PC-3 (cell line): Measurements from ENCODE around the gene RNF150. TPM values are rescaled to one million over a fixed set of nuclear protein-coding genes. Genes with fewer than 3 reads are reported as not detected.

ENCODE experiments used
- ATAC-seq: fragments of 200-7000 bp; cut with Tn5 transposase; 2 replicates; pipeline ENCODE4 v1.9.1; 2020; ENCODE audit warnings: mild to moderate bottlenecking, moderate library complexity
- BruUV-seq: library from RNA; stranded (reverse); fragments of 400-500 nt; replicated peaks from 2 replicates; lab custom pipeline; 2021; lab: Mats Ljungman, UMichigan
- CTCF ChIA-PET: fragments of 300-600 bp; sonication (Branson Sonifier 250); formaldehyde crosslinking; loops from one replicate; lab custom pipeline; 2022; ENCODE audit warnings: antibody characterized with exemption; lab: Charles Lee
- POLR2A ChIA-PET: fragments of 300-600 bp; sonication (Branson Sonifier 250); formaldehyde crosslinking; loops from one replicate; lab custom pipeline; 2022; ENCODE audit warnings: antibody characterized with exemption; ENCODE audit not compliant: unreplicated experiment; lab: Charles Lee
- DNase-seq: peaks from one replicate; pipeline ENCODE4 v3.0.0-alpha.2; 2015
- H2AFZ ChIP-seq: fragments of 300-600 bp; sonication (generic); 2 replicates; pipeline ENCODE4 v1.6.0; 2016; ENCODE audit warnings: antibody characterized with exemption, low read length
- H3F3A ChIP-seq: fragments of 300-600 bp; sonication (generic); one replicate; pipeline ENCODE4 v1.6.0; 2017; ENCODE audit warnings: antibody characterized with exemption, low read length, control low read depth, mild to moderate bottlenecking; ENCODE audit not compliant: unreplicated experiment
- H3K27ac ChIP-seq: fragments of 300-600 bp; sonication (generic); 2 replicates; pipeline ENCODE4 v1.5.1; 2016; ENCODE audit warnings: mild to moderate bottlenecking, low read length
- H3K27me3 ChIP-seq: fragments of 300-600 bp; sonication (generic); 2 replicates; pipeline ENCODE4 v1.6.1; 2016; ENCODE audit warnings: low read length, mixed read lengths
- H3K36me3 ChIP-seq: fragments of 300-600 bp; sonication (generic); 2 replicates; pipeline ENCODE4 v1.6.1; 2016; ENCODE audit warnings: low read depth, mixed run types, low read length, mixed read lengths
- H3K4me1 ChIP-seq: fragments of 300-600 bp; sonication (generic); 2 replicates; pipeline ENCODE4 v1.5.1; 2016; ENCODE audit warnings: low read length; ENCODE audit not compliant: insufficient read depth
- H3K4me2 ChIP-seq: fragments of 300-600 bp; sonication (generic); 2 replicates; pipeline ENCODE4 v1.6.0; 2016; ENCODE audit warnings: low read length
- H3K4me3 ChIP-seq: fragments of 300-600 bp; sonication (generic); 2 replicates; pipeline ENCODE4 v1.5.1; 2016; ENCODE audit warnings: mild to moderate bottlenecking, low read length, mixed read lengths
- H3K79me2 ChIP-seq: fragments of 300-600 bp; sonication (generic); 2 replicates; pipeline ENCODE4 v1.6.1; 2017; ENCODE audit warnings: low read length, mixed read lengths
- H3K9ac ChIP-seq: fragments of 300-600 bp; sonication (generic); 2 replicates; pipeline ENCODE4 v1.6.0; 2016; ENCODE audit warnings: mild to moderate bottlenecking, low read length
- H3K9me2 ChIP-seq: fragments of 300-600 bp; sonication (generic); replicated peaks from 2 replicates; pipeline ENCODE4 v1.6.1; 2016; ENCODE audit warnings: mixed run types, low read length, mixed read lengths
- H3K9me3 ChIP-seq: fragments of 300-600 bp; sonication (generic); 2 replicates; pipeline ENCODE4 v1.6.1; 2016; ENCODE audit warnings: low read length, mixed read lengths
- H4K20me1 ChIP-seq: fragments of 300-600 bp; sonication (generic); 2 replicates; pipeline ENCODE4 v1.6.1; 2016; ENCODE audit warnings: low read length, mixed read lengths
- CTCF ChIP-seq: fragments of 300-600 bp; sonication (generic); conservative IDR thresholded peaks from 2 replicates; pipeline ENCODE4 v1.5.1; 2017; ENCODE audit warnings: antibody characterized with exemption, low read depth, mild to moderate bottlenecking, low read length
- EZH2 ChIP-seq: fragments of 300-600 bp; sonication (generic); IDR thresholded peaks from one replicate; pipeline ENCODE4 v1.6.1; 2017; ENCODE audit warnings: antibody characterized with exemption, mild to moderate bottlenecking, low read length; ENCODE audit not compliant: unreplicated experiment
- EZH2phosphoT487 ChIP-seq: fragments of 300-600 bp; sonication (generic); IDR thresholded peaks from 2 replicates; pipeline ENCODE4 v1.6.1; 2018; ENCODE audit warnings: mild to moderate bottlenecking, antibody characterized with exemption, low read length, borderline replicate concordance
- intact Hi-C: fragments of 100-400 bp; cut with micrococcal nuclease; formaldehyde crosslinking; loops from 2 replicates; pipeline ENCODE4 v1.9.0; 2023
- total RNA-seq: library from RNA; depleted of rRNA; stranded (reverse); fragments of >200 nt; gene quantifications from 2 replicates; pipeline ENCODE4 v1.2.3, GENCODE V29; 2014

The RNF150 gene
- total RNA-seq, 1 experiment from 2014 or later = 0.55 TPM

- Histone ChIP-seq H2AFZ (no peak overlapping the region), H3K27me3 (peaks cover 36% of the 10 kb centered on the region), H3K4me1 (no peaks in the 10 kb centered on the region), H3K36me3 (no peaks in the 10 kb centered on the region), H3K4me2 (no peak overlapping the region), H3K4me3 (no peak overlapping the region), H3K9ac (no peak overlapping the region), H3F3A (no peaks in the 10 kb centered on the region), H4K20me1 (no peaks in the 10 kb centered on the region), H3K79me2 (no peaks in the 10 kb centered on the region), H3K27ac (no peak overlapping the region), H3K9me3 (no peaks in the 10 kb centered on the region), H3K9me2 (no peaks in the 10 kb centered on the region)
- TF ChIP-seq EZH2phosphoT487 = no peak
- TF ChIP-seq CTCF = no peak
- no peak for TF ChIP-seq EZH2
- no peak for DNase-seq
- ChIA-PET CTCF (interaction anchor here (0.7 kb wide), 1 partner anchor 1973 kb away, joined by 3 read pairs; no protein-coding TSS in a partner anchor), POLR2A (no interaction called here)
- intact Hi-C loops = no loop called here
- BruUV-seq = no TSS peak
- no peak for ATAC-seq
Observed at GRCh38 chr4:141090473-141090872, 42.8 kb downstream of the RNF150 start.

GRCh38 chr4:141081921-141082395 lies 51.3 kb downstream of the RNF150 start:
- TF ChIP-seq CTCF = no peak
- TF ChIP-seq EZH2phosphoT487 = no peak
- TF ChIP-seq EZH2 = no peak
- Histone ChIP-seq H4K20me1 (no peaks in the 10 kb centered on the region), H3K9me3 (no peaks in the 10 kb centered on the region), H3K79me2 (no peaks in the 10 kb centered on the region), H3K36me3 (no peaks in the 10 kb centered on the region), H3K9me2 (no peaks in the 10 kb centered on the region), H2AFZ (peak overlapping the region; percentile 21; the same call in 1 of the 2 replicates), H3K4me1 (no peaks in the 10 kb centered on the region), H3K9ac (no peak overlapping the region), H3K27ac (no peak overlapping the region), H3K4me3 (no peak overlapping the region), H3K27me3 (peaks cover 22% of the 10 kb centered on the region; the same call in 1 of the 2 replicates), H3F3A (no peaks in the 10 kb centered on the region), H3K4me2 (0 out of 2 replicates have a peak overlapping the region, but pooled peaks have one; percentile 5)
- DNase-seq = no peak
- no TSS peak for BruUV-seq
- POLR2A ChIA-PET = no interaction called here
- intact Hi-C loops = no loop called here
- ATAC-seq = no peak
- CTCF ChIA-PET = no interaction called here

- Histone ChIP-seq H2AFZ (no peak overlapping the region), H3K79me2 (no peaks in the 10 kb centered on the region), H3K27me3 (peaks cover 22% of the 10 kb centered on the region; the same call in 1 of the 2 replicates), H3K4me2 (no peak overlapping the region), H3K36me3 (no peaks in the 10 kb centered on the region), H3K4me3 (no peak overlapping the region), H3F3A (no peaks in the 10 kb centered on the region), H3K9me2 (no peaks in the 10 kb centered on the region), H3K4me1 (no peaks in the 10 kb centered on the region), H3K27ac (no peak overlapping the region), H3K9me3 (no peaks in the 10 kb centered on the region), H4K20me1 (no peaks in the 10 kb centered on the region), H3K9ac (no peak overlapping the region)
- ATAC-seq = no peak
- no peak for TF ChIP-seq EZH2phosphoT487
- TF ChIP-seq EZH2 = no peak
- TF ChIP-seq CTCF = no peak
- POLR2A ChIA-PET = no interaction called here
- CTCF ChIA-PET = no interaction called here
- no TSS peak for BruUV-seq
- intact Hi-C loops = no loop called here
- no peak for DNase-seq
Observed at GRCh38 chr4:141080668-141081067, 52.6 kb downstream of the RNF150 start.
